Astrocyte (in vitro differentiated cells and primary cell): ENCODE data around the gene FTSJ1. TPM values are rescaled to one million over a fixed set of nuclear protein-coding genes. Genes with fewer than 3 reads are reported as not detected.

ENCODE experiments used
- DNase-seq: peaks from one replicate; pipeline ENCODE4 v3.0.0-alpha.2; 2010; ENCODE audit warnings: low read depth
- FAIRE-seq: peaks from 2 replicates; lab custom pipeline; 2011; peaks lifted over from hg19 to GRCh38; lab: Jason Lieb, UNC
- H2AFZ ChIP-seq: 2 replicates; pipeline ENCODE4 v1.6.0; 2012; ENCODE audit warnings: low read depth, low read length, inconsistent platforms
- H3K27ac ChIP-seq: 2 replicates; pipeline ENCODE4 v1.5.1; 2011; ENCODE audit warnings: low read depth, low read length, inconsistent platforms
- H3K27me3 ChIP-seq: 2 replicates; pipeline ENCODE4 v1.6.0; 2011; ENCODE audit warnings: low read length, inconsistent platforms; ENCODE audit not compliant: insufficient read depth
- H3K36me3 ChIP-seq: 2 replicates; pipeline ENCODE4 v1.5.1; 2011; ENCODE audit warnings: low read length, inconsistent platforms; ENCODE audit not compliant: insufficient read depth
- H3K4me1 ChIP-seq: 2 replicates; pipeline ENCODE4 v1.5.1; 2011; ENCODE audit warnings: low read length, inconsistent platforms; ENCODE audit not compliant: insufficient read depth
- H3K4me2 ChIP-seq: 2 replicates; pipeline ENCODE4 v1.6.0; 2012; ENCODE audit warnings: low read length, inconsistent platforms
- H3K4me3 ChIP-seq: 2 replicates; pipeline ENCODE4 v1.5.1; 2011; ENCODE audit warnings: low read depth, mild to moderate bottlenecking, low read length, inconsistent platforms; ENCODE audit not compliant: insufficient read depth
- H3K79me2 ChIP-seq: 2 replicates; pipeline ENCODE4 v1.6.0; 2012; ENCODE audit warnings: mild to moderate bottlenecking, low read length, inconsistent platforms; ENCODE audit not compliant: insufficient read depth
- H3K9ac ChIP-seq: 2 replicates; pipeline ENCODE4 v1.6.0; 2012; ENCODE audit warnings: mild to moderate bottlenecking, low read length, inconsistent platforms
- H3K9me3 ChIP-seq: 2 replicates; pipeline ENCODE4 v1.5.1; 2012; ENCODE audit warnings: low read depth, mild to moderate bottlenecking, low read length, inconsistent platforms; ENCODE audit not compliant: insufficient read depth
- H4K20me1 ChIP-seq: 2 replicates; pipeline ENCODE4 v1.6.0; 2012; ENCODE audit warnings: low read length, inconsistent platforms; ENCODE audit not compliant: insufficient read depth
- H3K27ac Mint-ChIP-seq: one replicate; pipeline ENCODE4 v1.8.0; 2021; ENCODE audit warnings: mild to moderate bottlenecking, mixed read lengths; ENCODE audit not compliant: unreplicated experiment
- H3K27me3 Mint-ChIP-seq: one replicate; pipeline ENCODE4 v1.8.0; 2021; ENCODE audit warnings: low read depth, mixed read lengths; ENCODE audit not compliant: unreplicated experiment
- H3K36me3 Mint-ChIP-seq: one replicate; pipeline ENCODE4 v1.8.0; 2021; ENCODE audit warnings: low read depth, mixed read lengths; ENCODE audit not compliant: unreplicated experiment
- H3K4me1 Mint-ChIP-seq: one replicate; pipeline ENCODE4 v1.8.0; 2021; ENCODE audit warnings: low read depth, mixed read lengths; ENCODE audit not compliant: unreplicated experiment
- H3K4me3 Mint-ChIP-seq: one replicate; pipeline ENCODE4 v1.8.0; 2021; ENCODE audit warnings: mild to moderate bottlenecking, moderate library complexity, mixed read lengths; ENCODE audit not compliant: unreplicated experiment
- H3K9me3 Mint-ChIP-seq: one replicate; pipeline ENCODE4 v1.8.0; 2021; ENCODE audit warnings: mild to moderate bottlenecking, mixed read lengths; ENCODE audit not compliant: unreplicated experiment
- CTCF ChIP-seq: IDR thresholded peaks from 2 replicates; pipeline ENCODE4 v1.5.1; 2011; ENCODE audit warnings: low read depth, mild to moderate bottlenecking, inconsistent platforms, low read length, moderate library complexity; ENCODE audit not compliant: insufficient read depth
- EZH2 ChIP-seq: IDR thresholded peaks from 2 replicates; pipeline ENCODE4 v1.6.1; 2012; ENCODE audit warnings: mild to moderate bottlenecking, low read length, inconsistent platforms; ENCODE audit not compliant: insufficient read depth
- total RNA-seq: library from RNA; stranded (reverse); gene quantifications from 2 replicates; pipeline ENCODE4 v1.2.1, GENCODE V29; 2021

Gene FTSJ1
- total RNA-seq, 1 donor from 2014 or later, result 64.4 TPM

- no peak overlapping the region for H3K4me2 ChIP-seq
- H3K9ac ChIP-seq, result no peak overlapping the region
- Mint-ChIP-seq H3K4me1 (peaks cover 3% of the 10 kb centered on the region), H3K27me3 (no peaks in the 10 kb centered on the region), H3K4me3 (no peak overlapping the region), H3K9me3 (no peaks in the 10 kb centered on the region), H3K36me3 (peaks cover 9% of the 10 kb centered on the region), H3K27ac (no peak overlapping the region)
- no peak overlapping the region for H2AFZ ChIP-seq
- H3K27me3 ChIP-seq, result no peaks in the 10 kb centered on the region
- peaks cover 5% of the 10 kb centered on the region for H3K36me3 ChIP-seq
- no peak overlapping the region for H3K4me3 ChIP-seq
- TF ChIP-seq CTCF (no peak), EZH2 (no peak)
- H3K9me3 ChIP-seq, result no peaks in the 10 kb centered on the region
- DNase-seq (no peak), FAIRE-seq (no peak)
- H4K20me1 ChIP-seq, result no peaks in the 10 kb centered on the region
- no peak overlapping the region for H3K27ac ChIP-seq
- peaks cover 10% of the 10 kb centered on the region for H3K4me1 ChIP-seq
- peaks cover 14% of the 10 kb centered on the region for H3K79me2 ChIP-seq
Observed at GRCh38 chrX:48512371-48512935, 36.5 kb downstream of the FTSJ1 start.

- H3K27ac Mint-ChIP-seq, result no peak overlapping the region
- no peaks in the 10 kb centered on the region for H3K27me3 ChIP-seq
- H3K36me3 Mint-ChIP-seq, result peaks cover 9% of the 10 kb centered on the region
- no peaks in the 10 kb centered on the region for H3K9me3 ChIP-seq
- TF ChIP-seq EZH2 (no peak), CTCF (no peak)
- DNase-seq (no peak), FAIRE-seq (no peak)
- H3K4me3 Mint-ChIP-seq, result no peak overlapping the region
- peaks cover 14% of the 10 kb centered on the region for H3K79me2 ChIP-seq
- peaks cover 3% of the 10 kb centered on the region for H3K4me1 Mint-ChIP-seq
- peaks cover 5% of the 10 kb centered on the region for H3K36me3 ChIP-seq
- H3K4me1 ChIP-seq, result peaks cover 10% of the 10 kb centered on the region
- H3K4me2 ChIP-seq, result no peak overlapping the region
- no peak overlapping the region for H3K9ac ChIP-seq
- H2AFZ ChIP-seq, result no peak overlapping the region
- H3K27me3 Mint-ChIP-seq, result no peaks in the 10 kb centered on the region
- H3K4me3 ChIP-seq, result no peak overlapping the region
- no peak overlapping the region for H3K27ac ChIP-seq
- H3K9me3 Mint-ChIP-seq, result no peaks in the 10 kb centered on the region
- H4K20me1 ChIP-seq, result no peaks in the 10 kb centered on the region
Observed at GRCh38 chrX:48513670-48514069, 37.7 kb downstream of the FTSJ1 start.

- Histone ChIP-seq H3K79me2 (peaks cover 10% of the 10 kb centered on the region), H3K9ac (no peak overlapping the region), H4K20me1 (no peaks in the 10 kb centered on the region), H3K4me2 (no peak overlapping the region), H3K36me3 (peaks cover 5% of the 10 kb centered on the region), H3K9me3 (no peaks in the 10 kb centered on the region), H2AFZ (no peak overlapping the region), H3K27me3 (no peaks in the 10 kb centered on the region), H3K27ac (no peak overlapping the region), H3K4me3 (no peak overlapping the region), H3K4me1 (peaks cover 10% of the 10 kb centered on the region)
- no peaks in the 10 kb centered on the region for H3K9me3 Mint-ChIP-seq
- no peak overlapping the region for H3K4me3 Mint-ChIP-seq
- FAIRE-seq (peak; percentile 29), DNase-seq (no peak)
- H3K36me3 Mint-ChIP-seq, result peaks cover 9% of the 10 kb centered on the region
- no peaks in the 10 kb centered on the region for H3K27me3 Mint-ChIP-seq
- H3K27ac Mint-ChIP-seq, result no peak overlapping the region
- TF ChIP-seq EZH2, result no peak
- TF ChIP-seq CTCF, result no peak
- H3K4me1 Mint-ChIP-seq, result peaks cover 3% of the 10 kb centered on the region
Observed at GRCh38 chrX:48514126-48514806, 38.3 kb downstream of the FTSJ1 start.
